Measurements from ENCODE around the gene YDJC. TPM values are rescaled to one million over a fixed set of nuclear protein-coding genes. Genes with fewer than 3 reads are reported as not detected.

The YDJC gene
- total and polyA plus RNA-seq, 2 of the 13 experiments (the other 11 are each of a cell fraction or from before 2014, with no cell fraction given), result 15.3 to 32.0 TPM

DNA sequence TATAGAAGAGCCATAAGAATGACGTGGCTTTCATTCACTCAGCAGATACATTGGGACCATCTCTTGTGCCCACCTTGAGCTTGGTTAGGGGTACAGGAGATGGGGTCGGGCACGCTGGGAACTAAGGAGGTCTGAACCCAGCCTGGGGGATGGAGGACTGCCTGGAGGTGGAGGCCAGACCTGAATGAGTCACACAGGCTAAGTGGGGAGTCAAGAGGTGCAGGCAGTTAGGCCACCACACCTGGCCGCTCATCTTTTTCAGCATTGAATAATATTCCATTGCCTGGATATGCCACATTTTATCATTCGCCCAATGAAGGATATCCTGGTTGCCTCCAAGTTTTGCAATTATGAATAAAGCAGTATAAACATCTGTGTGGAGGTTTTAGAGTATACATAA is 32.2 kb upstream of the YDJC start (continued):
- TF ChIP-seq, protein P1, sequence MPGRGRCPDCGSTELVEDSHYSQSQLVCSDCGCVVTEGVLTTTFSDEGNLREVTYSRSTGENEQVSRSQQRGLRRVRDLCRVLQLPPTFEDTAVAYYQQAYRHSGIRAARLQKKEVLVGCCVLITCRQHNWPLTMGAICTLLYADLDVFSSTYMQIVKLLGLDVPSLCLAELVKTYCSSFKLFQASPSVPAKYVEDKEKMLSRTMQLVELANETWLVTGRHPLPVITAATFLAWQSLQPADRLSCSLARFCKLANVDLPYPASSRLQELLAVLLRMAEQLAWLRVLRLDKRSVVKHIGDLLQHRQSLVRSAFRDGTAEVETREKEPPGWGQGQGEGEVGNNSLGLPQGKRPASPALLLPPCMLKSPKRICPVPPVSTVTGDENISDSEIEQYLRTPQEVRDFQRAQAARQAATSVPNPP (CRISPR knock-in tag; IDR thresholded peaks at IDR 0.05), result no peak
- TF ChIP-seq, protein P2, sequence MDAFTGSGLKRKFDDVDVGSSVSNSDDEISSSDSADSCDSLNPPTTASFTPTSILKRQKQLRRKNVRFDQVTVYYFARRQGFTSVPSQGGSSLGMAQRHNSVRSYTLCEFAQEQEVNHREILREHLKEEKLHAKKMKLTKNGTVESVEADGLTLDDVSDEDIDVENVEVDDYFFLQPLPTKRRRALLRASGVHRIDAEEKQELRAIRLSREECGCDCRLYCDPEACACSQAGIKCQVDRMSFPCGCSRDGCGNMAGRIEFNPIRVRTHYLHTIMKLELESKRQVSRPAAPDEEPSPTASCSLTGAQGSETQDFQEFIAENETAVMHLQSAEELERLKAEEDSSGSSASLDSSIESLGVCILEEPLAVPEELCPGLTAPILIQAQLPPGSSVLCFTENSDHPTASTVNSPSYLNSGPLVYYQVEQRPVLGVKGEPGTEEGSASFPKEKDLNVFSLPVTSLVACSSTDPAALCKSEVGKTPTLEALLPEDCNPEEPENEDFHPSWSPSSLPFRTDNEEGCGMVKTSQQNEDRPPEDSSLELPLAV (CRISPR knock-in tag; conservative IDR thresholded peaks at IDR 0.05; ENCODE audit: low read depth), result no peak
- no peak for TF ChIP-seq FOXO1 (CRISPR knock-in tag; IDR thresholded peaks at IDR 0.05)
- TF ChIP-seq ZNF326 (CRISPR knock-in tag; IDR thresholded peaks at IDR 0.05; ENCODE audit: borderline replicate concordance), result no peak
- no peak for TF ChIP-seq ZNF780A (CRISPR knock-in tag; IDR thresholded peaks at IDR 0.05)
- TF ChIP-seq ZNF572 (CRISPR knock-in tag; IDR thresholded peaks at IDR 0.05), result no peak
- no peak for TF ChIP-seq GPN1 (CRISPR knock-in tag; IDR thresholded peaks at IDR 0.05; ENCODE audit: borderline replicate concordance)
- TF ChIP-seq ZBTB38 (CRISPR knock-in tag; IDR thresholded peaks at IDR 0.05), result no peak
- TF ChIP-seq, protein P3, sequence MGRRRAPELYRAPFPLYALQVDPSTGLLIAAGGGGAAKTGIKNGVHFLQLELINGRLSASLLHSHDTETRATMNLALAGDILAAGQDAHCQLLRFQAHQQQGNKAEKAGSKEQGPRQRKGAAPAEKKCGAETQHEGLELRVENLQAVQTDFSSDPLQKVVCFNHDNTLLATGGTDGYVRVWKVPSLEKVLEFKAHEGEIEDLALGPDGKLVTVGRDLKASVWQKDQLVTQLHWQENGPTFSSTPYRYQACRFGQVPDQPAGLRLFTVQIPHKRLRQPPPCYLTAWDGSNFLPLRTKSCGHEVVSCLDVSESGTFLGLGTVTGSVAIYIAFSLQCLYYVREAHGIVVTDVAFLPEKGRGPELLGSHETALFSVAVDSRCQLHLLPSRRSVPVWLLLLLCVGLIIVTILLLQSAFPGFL (CRISPR knock-in tag; IDR thresholded peaks at IDR 0.05), result no peak
- TF ChIP-seq, protein P4, sequence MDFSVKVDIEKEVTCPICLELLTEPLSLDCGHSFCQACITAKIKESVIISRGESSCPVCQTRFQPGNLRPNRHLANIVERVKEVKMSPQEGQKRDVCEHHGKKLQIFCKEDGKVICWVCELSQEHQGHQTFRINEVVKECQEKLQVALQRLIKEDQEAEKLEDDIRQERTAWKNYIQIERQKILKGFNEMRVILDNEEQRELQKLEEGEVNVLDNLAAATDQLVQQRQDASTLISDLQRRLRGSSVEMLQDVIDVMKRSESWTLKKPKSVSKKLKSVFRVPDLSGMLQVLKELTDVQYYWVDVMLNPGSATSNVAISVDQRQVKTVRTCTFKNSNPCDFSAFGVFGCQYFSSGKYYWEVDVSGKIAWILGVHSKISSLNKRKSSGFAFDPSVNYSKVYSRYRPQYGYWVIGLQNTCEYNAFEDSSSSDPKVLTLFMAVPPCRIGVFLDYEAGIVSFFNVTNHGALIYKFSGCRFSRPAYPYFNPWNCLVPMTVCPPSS (IDR thresholded peaks at IDR 0.05), result no peak
- TF ChIP-seq, protein P5, sequence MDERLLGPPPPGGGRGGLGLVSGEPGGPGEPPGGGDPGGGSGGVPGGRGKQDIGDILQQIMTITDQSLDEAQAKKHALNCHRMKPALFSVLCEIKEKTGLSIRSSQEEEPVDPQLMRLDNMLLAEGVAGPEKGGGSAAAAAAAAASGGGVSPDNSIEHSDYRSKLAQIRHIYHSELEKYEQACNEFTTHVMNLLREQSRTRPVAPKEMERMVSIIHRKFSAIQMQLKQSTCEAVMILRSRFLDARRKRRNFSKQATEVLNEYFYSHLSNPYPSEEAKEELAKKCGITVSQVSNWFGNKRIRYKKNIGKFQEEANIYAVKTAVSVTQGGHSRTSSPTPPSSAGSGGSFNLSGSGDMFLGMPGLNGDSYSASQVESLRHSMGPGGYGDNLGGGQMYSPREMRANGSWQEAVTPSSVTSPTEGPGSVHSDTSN (CRISPR knock-in tag; IDR thresholded peaks at IDR 0.05), result no peak
- TF ChIP-seq, protein P6, sequence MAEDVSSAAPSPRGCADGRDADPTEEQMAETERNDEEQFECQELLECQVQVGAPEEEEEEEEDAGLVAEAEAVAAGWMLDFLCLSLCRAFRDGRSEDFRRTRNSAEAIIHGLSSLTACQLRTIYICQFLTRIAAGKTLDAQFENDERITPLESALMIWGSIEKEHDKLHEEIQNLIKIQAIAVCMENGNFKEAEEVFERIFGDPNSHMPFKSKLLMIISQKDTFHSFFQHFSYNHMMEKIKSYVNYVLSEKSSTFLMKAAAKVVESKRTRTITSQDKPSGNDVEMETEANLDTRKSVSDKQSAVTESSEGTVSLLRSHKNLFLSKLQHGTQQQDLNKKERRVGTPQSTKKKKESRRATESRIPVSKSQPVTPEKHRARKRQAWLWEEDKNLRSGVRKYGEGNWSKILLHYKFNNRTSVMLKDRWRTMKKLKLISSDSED (CRISPR knock-in tag; IDR thresholded peaks at IDR 0.05), result no peak
